ENCODE measurements around the gene BCR. TPM values are rescaled to one million over a fixed set of nuclear protein-coding genes. Genes with fewer than 3 reads are reported as not detected.

The BCR gene
- total RNA-seq, 1 donor from 2014 or later: 30.0 TPM

GRCh38 chr22:23265368-23265700, 85.0 kb downstream of the BCR start:
- Mint-ChIP-seq H3K4me3 (ENCODE audit: unreplicated experiment) (no peak overlapping the region), H3K9me3 (ENCODE audit: low read depth) (no peaks in the 10 kb centered on the region), H3K4me1 (ENCODE audit: low read depth) (no peaks in the 10 kb centered on the region), H3K36me3 (ENCODE audit: low read depth) (peaks cover 22% of the 10 kb centered on the region), H3K27me3 (ENCODE audit: low read depth) (no peaks in the 10 kb centered on the region), H3K27ac (ENCODE audit: unreplicated experiment) (no peak overlapping the region)
- no peak for DNase-seq (ENCODE audit: low spot score)
- no peak for TF ChIP-seq CTCF (IDR thresholded peaks at IDR 0.05)

GRCh38 chr22:23266780-23267179, 86.5 kb downstream of the BCR start:
- no peak for DNase-seq (ENCODE audit: low spot score)
- H3K36me3 Mint-ChIP-seq (ENCODE audit: low read depth): peaks cover 20% of the 10 kb centered on the region
- no peak for TF ChIP-seq CTCF (IDR thresholded peaks at IDR 0.05)
- no peaks in the 10 kb centered on the region for H3K9me3 Mint-ChIP-seq (ENCODE audit: low read depth)
- no peak overlapping the region for H3K4me3 Mint-ChIP-seq (ENCODE audit: unreplicated experiment)
- no peaks in the 10 kb centered on the region for H3K4me1 Mint-ChIP-seq (ENCODE audit: low read depth)
- no peak overlapping the region for H3K27ac Mint-ChIP-seq (ENCODE audit: unreplicated experiment)
- H3K27me3 Mint-ChIP-seq (ENCODE audit: low read depth): no peaks in the 10 kb centered on the region

GRCh38 chr22:23267226-23268043, 87.1 kb downstream of the BCR start:
- no peaks in the 10 kb centered on the region for H3K9me3 Mint-ChIP-seq (ENCODE audit: low read depth)
- TF ChIP-seq CTCF (IDR thresholded peaks at IDR 0.05): no peak
- DNase-seq (ENCODE audit: low spot score): no peak
- peaks cover 18% of the 10 kb centered on the region for H3K36me3 Mint-ChIP-seq (ENCODE audit: low read depth)
- no peaks in the 10 kb centered on the region for H3K27me3 Mint-ChIP-seq (ENCODE audit: low read depth)
- H3K4me3 Mint-ChIP-seq (ENCODE audit: unreplicated experiment): no peak overlapping the region
- H3K4me1 Mint-ChIP-seq (ENCODE audit: low read depth): no peaks in the 10 kb centered on the region
- H3K27ac Mint-ChIP-seq (ENCODE audit: unreplicated experiment): no peak overlapping the region

GRCh38 chr22:23268139-23268712, 87.9 kb downstream of the BCR start:
- H3K27ac Mint-ChIP-seq (ENCODE audit: unreplicated experiment): no peak overlapping the region
- DNase-seq (ENCODE audit: low spot score): no peak
- H3K4me3 Mint-ChIP-seq (ENCODE audit: unreplicated experiment): no peak overlapping the region
- peaks cover 20% of the 10 kb centered on the region for H3K36me3 Mint-ChIP-seq (ENCODE audit: low read depth)
- H3K27me3 Mint-ChIP-seq (ENCODE audit: low read depth): no peaks in the 10 kb centered on the region
- TF ChIP-seq CTCF (IDR thresholded peaks at IDR 0.05): no peak
- H3K9me3 Mint-ChIP-seq (ENCODE audit: low read depth): no peaks in the 10 kb centered on the region
- H3K4me1 Mint-ChIP-seq (ENCODE audit: low read depth): no peaks in the 10 kb centered on the region

- no peak for DNase-seq (ENCODE audit: low spot score)
- no peaks in the 10 kb centered on the region for H3K27me3 Mint-ChIP-seq (ENCODE audit: low read depth)
- TF ChIP-seq CTCF (IDR thresholded peaks at IDR 0.05): no peak
- H3K9me3 Mint-ChIP-seq (ENCODE audit: low read depth): no peaks in the 10 kb centered on the region
- H3K36me3 Mint-ChIP-seq (ENCODE audit: low read depth): peaks cover 22% of the 10 kb centered on the region
- no peak overlapping the region for H3K4me3 Mint-ChIP-seq (ENCODE audit: unreplicated experiment)
- no peaks in the 10 kb centered on the region for H3K4me1 Mint-ChIP-seq (ENCODE audit: low read depth)
- H3K27ac Mint-ChIP-seq (ENCODE audit: unreplicated experiment): no peak overlapping the region
These were observed 88.6 kb downstream of the BCR start for GRCh38 chr22:23268877-23269276.
